G401 (cell line): ENCODE data around the gene MMEL1. TPM values are rescaled to one million over a fixed set of nuclear protein-coding genes. Genes with fewer than 3 reads are reported as not detected.

ENCODE experiments used
- DNase-seq: peaks from one replicate; pipeline ENCODE4 v3.0.0-alpha.2; 2015; ENCODE audit warnings: low spot score
- in situ Hi-C: cut with HindIII; loops from 2 replicates; pipeline ENCODE4 v1.10.0; 2016; ENCODE audit warnings: low sequenced_read_pairs, mixed read lengths
- total RNA-seq: library from RNA; depleted of rRNA; stranded (reverse); fragments of >200 nt; shearing (Covaris generic); gene quantifications from 2 replicates; pipeline ENCODE4 v1.2.3, GENCODE V29; 2014

The MMEL1 gene
- total RNA-seq, 1 experiment from 2014 or later: 0.47 TPM

DNA sequence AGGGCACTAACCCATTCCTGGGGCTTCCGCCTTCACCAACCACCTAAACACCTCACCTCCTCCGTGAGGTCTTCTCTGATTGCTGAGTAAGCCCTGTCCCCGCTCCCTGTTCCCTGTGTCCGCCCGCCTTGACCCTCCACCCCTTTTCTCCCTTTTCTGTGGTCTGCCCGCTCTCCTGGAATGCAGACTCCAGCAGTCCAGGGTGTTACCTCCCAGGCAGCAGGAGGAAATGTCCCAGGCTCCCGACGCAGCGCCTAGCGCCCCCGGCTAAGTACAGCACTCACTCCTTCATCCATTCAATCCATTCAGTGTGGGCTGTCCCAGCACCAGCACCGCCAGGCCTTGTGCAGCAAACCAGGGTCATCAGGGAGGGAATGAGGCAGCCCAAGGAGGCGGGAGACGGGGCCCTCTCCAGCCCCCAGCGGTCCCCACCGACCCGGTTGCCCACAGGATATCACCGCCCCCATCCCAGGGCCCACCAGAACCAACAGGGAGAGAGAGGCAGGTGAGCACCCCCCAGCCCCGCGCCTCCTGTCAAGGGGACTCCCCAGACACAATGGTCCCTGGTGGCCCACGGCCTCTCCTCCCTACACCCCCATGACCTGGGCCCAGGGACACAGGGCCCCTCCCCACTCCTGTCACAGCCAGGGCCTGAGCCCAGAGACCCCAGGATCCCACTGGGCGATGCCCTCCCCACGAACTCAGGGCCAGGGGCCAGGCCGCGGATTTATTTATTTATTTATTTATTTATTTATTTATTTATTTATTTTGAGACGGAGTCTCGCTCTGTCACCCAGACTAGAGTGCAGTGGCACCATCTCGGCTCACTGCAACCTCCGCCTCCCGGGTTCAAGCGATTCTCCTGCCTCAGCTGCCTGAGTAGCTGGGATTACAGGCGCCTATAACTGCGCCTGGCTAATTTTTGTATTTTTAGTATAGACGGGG, 66.4 kb downstream of the MMEL1 start:
- no peak for DNase-seq
- in situ Hi-C loops: no loop called here

DNA sequence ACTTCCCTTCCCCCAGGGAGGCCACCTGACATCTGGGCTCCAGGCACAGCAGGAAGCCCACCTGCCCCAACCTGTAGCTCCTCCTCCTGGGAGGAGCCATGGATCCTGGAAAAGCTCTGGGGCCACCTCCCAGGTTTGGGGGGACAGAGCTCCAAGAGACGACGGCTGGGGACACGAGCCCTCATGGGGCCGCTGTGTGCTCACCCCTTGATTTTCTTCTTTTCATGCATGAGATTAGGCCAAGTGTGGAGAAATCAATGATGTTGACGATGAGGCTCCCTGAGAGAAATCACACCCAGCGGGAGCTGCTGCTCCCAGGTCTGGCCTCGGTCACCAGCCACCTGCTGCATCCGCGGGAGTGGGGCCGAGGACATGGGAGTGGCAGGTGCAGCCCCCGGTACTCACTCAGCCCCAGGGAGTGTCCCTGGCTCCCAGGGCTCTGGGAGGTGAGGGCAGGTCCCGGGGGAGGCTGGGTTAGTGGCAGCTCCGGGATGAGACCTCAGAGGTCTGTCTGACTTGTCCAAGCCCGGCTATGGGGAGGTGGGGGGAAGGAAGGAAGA, 67.9 kb downstream of the MMEL1 start:
- DNase-seq: no peak
- in situ Hi-C loops: no loop called here

DNA sequence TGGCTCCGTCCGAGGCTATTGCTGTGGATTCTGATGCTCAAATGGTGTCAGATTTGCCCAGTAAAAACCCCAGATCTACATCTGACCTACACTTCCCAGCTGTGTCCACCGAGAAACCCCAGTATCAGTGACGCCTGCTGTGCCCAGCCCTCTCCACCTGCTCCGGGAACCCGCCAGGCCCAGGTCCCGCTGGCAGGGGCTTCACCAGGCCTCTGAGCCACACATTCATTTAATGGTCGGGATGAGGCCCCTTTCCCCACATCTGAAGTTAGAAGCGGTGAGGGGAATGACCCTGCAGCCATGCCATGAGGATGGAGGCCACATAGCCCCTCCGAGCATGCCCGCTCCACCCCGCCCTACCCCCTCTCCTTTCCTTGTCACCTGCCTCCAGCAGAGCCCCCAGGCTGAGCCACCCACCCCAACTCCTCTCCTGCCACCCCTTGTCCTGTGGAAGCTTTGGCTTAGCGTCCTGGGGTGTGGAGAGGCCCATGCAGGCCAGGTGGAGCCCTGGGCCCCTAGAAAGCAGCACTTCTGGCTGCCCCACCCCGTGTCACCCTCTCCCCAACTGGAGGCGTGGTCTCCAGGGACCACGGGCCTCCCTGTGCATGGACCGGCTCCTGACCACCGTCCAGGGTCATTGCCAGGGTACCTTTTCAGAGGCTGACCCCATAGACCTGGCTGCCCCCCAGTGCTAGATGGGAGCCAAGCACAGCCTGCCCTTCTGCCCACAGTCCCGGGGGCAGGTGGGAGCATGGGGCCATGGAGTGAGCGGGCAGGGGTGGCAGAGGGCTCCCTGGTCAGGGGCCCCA, 68.6 kb downstream of the MMEL1 start:
- in situ Hi-C loops: no loop called here
- no peak for DNase-seq

DNA sequence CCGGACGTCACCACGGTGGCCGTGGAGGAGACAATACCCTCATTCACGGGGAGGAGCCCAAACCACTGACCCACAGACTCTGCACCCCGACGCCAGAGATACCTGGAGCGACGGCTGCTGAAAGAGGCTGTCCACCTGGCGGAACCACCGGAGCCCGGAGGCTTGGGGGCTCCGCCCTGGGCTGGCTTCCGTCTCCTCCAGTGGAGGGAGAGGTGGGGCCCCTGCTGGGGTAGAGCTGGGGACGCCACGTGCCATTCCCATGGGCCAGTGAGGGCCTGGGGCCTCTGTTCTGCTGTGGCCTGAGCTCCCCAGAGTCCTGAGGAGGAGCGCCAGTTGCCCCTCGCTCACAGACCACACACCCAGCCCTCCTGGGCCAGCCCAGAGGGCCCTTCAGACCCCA, 69.6 kb downstream of the MMEL1 start:
- in situ Hi-C loops: no loop called here
- no peak for DNase-seq

DNA sequence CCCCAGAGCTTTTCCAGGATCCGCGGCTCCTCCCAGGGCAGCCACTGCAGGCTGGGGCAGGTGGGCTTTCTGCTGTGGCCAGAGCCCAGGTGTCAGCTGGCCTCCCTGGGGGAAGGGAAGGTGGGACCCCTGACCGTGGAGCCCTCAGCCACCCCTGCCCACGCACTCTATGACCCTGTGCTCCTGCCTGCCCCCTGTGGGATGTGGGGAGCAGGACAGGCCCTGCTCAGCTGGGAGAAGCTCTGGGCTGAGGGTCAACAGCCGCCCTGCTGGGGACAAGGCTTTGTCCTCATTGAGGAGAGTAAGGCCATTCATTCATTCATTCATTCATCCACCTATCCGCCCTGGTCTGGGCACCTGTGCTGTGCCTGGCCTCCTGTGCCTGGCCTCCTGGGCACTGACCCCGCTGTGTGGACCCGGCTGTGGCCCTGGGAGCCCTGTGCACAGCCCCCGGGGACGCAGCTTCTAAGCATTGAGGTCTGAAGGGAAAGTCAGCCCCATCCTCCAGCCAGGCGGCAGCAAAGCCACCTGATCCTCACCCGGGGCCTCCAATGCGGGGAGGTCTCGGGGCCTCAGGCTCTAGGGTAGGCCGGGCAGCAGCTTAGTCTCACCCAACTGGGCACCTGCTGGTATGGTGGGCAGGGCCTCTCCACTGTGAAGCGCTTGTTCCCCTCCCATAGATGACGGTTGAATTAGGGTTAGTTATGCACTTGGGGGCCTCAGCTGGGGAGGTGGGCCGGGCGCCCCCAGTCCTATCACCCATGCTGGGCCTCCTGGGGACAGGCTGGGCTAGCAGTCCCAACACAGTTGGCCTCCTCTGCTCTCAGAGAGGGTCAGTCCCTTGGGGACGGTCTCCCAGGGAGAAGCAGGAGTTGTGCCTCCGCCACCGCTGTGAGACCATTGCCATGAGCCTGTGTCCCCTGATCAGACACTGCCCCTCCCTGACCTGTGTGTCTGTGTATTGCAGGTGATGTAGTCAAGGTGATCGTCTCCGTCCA, 70.6 kb downstream of the MMEL1 start:
- DNase-seq: no peak
- in situ Hi-C loops: no loop called here

DNA sequence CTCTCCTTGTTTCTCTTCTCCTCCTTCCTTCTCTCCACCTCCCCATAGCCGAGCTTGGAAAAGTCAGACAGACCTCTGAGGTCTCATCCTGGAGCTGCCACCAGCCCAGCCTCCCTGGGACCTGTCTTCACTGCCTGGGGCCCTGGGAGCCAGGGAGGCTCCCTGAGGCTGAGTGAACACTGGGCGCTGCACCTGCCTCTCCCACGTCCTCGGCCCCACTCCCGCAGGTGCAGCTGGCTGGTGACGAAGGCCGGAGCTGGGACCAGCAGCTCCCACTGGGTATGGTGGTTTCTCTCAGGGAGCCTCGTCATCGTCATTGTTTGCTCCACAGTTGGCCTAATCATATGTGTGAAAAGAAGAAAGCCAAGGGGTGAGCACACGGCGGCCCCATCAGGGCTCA, 71.4 kb downstream of the MMEL1 start:
- in situ Hi-C loops: no loop called here
- no peak for DNase-seq

DNA sequence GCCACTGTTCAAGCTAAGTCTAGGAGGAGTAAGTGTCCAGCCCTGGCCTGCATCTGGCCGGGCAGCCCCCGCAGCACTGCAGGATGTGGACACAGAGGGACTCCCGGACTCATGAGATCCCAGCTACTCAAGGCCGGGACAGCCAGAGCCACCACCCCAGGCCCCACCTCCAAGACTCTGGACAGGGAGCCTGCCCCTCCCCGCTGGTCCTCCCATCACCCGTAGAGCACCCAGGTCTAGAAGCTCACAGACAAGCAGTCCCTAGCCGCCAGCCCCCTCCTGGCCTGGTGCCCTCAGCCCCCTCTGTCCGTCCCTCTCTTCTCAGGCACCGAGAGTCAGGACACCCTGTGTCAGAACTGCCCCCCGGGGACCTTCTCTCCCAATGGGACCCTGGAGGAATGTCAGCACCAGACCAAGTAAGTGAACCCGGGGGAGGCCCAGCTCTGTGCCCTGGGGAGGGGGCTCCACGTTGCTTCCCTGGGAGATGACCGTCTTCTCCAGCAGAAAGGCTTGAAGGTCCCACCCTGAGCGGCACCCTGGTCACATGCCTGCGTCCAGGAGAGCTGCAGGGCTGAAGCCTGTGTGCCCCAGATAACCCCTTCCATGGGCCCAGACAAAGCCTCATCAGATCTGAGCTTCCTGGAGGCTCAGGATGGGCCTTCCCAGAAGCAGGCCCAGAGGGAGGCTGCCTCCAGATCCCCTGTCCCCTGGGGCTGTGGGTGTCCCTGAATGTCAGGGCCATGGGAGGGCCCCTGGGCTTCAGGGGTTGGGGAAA, 72.3 kb downstream of the MMEL1 start:
- in situ Hi-C loops: no loop called here

DNA sequence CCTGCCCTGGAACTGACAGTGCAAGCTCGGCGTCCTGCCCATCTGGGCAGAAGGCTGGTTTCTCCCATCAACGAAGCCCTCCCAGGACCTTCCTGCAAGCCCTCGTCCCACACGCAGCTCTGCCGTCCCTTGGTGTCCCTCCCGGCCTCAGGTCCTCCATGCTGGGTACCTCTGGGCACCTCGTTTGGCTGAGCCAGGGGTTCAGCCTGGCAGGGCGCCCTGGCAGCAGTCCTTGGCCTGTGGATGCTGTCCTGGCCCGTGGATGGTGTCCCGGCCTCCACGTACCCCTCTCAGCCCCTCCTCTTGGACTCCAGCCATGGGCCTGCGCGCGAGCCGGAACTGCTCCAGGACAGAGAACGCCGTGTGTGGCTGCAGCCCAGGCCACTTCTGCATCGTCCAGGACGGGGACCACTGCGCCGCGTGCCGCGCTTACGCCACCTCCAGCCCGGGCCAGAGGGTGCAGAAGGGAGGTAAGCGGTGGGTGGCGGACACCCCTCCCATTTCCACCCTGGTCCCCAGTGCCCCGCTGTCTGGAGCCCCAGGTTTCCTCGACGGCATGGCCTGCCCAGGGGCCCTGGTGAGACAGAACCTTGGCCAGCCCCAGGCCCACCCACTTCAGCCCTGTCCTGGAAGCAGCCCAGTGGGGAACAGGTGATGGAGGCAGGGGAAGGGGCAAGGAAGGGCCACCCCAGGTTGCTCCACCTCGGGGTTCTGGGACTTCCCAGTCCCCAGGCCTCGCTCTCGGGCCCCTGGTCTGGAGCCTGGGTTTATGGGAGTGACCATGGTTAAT, 73.1 kb downstream of the MMEL1 start:
- in situ Hi-C loops: no loop called here
- no peak for DNase-seq

More for the DNA sequence above, 72.3 kb downstream of the MMEL1 start:
- no peak for DNase-seq

DNA sequence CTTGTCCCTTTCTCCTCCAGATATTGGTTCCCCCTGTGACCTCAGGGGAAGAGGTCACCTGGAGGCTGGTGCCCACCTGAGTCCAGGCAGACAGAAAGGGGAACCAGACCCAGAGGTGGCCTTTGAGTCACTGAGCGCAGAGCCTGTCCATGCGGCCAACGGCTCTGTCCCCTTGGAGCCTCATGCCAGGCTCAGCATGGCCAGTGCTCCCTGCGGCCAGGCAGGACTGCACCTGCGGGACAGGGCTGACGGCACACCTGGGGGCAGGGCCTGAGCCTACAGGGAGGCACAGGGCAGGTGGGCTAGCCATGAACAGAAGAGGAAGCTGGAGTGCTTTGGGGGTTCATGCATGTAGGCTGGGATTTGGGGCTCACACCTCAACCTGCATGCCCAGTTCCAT, 74.0 kb downstream of the MMEL1 start:
- in situ Hi-C loops: no loop called here
- no peak for DNase-seq

DNA sequence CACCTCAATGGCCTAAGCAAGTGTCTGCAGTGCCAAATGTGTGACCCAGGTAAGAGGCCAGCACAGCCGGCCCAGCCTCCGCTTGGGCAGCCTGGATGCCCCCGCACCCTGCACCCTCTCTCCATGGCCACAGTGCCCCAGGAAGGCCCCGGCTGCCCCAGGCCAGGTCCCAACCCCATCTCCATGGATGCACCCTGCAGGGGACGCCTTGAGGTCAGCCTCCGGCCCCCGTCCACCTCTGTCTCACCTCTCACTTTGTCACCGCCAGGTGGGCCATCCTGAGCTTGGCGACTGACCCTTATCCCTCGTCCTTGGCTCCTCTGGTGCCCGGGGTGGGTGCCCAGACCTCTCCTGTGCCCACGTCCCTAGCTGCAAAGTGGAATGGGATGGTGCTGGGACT, 74.4 kb downstream of the MMEL1 start:
- DNase-seq: no peak
- in situ Hi-C loops: no loop called here

DNA sequence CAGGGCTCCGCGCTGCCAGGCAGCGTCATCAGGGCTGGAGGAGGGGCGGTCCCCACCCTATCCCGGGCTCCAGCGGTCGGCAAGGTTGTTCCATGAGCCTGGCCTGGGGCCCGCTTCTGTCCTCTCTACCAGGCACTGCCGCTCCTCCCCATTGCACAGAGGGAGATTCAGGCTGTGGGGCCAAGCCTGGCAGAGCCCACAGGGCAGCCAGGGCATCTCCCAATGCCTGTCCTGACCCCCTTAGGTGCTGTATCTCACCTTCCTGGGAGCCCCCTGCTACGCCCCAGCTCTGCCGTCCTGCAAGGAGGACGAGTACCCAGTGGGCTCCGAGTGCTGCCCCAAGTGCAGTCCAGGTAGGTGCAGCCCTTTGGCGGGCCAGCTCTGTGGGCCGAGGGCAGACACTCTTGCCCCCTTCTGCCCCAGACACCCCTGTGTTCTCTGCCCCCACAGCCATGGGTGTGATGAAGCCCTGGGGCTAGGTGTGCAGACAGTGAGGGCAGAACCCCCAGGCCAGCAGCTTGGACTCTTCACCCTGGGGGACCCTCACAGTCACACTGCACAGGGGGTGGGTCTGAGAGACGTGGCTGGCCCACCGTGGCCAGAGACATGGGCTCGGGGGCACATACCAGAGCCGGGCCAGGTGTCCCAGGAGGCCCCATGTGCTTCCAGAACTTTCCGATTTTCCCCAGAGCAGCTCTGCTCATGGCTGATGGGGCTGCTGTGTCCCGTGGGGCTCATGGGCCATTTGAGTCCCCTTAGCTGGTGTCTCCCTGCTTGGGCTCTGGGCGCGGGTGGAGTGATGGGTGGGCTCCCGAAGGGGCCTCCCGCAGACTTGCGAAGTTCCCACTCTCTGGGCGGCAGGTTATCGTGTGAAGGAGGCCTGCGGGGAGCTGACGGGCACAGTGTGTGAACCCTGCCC, 75.1 kb downstream of the MMEL1 start:
- in situ Hi-C loops: no loop called here
- no peak for DNase-seq

DNA sequence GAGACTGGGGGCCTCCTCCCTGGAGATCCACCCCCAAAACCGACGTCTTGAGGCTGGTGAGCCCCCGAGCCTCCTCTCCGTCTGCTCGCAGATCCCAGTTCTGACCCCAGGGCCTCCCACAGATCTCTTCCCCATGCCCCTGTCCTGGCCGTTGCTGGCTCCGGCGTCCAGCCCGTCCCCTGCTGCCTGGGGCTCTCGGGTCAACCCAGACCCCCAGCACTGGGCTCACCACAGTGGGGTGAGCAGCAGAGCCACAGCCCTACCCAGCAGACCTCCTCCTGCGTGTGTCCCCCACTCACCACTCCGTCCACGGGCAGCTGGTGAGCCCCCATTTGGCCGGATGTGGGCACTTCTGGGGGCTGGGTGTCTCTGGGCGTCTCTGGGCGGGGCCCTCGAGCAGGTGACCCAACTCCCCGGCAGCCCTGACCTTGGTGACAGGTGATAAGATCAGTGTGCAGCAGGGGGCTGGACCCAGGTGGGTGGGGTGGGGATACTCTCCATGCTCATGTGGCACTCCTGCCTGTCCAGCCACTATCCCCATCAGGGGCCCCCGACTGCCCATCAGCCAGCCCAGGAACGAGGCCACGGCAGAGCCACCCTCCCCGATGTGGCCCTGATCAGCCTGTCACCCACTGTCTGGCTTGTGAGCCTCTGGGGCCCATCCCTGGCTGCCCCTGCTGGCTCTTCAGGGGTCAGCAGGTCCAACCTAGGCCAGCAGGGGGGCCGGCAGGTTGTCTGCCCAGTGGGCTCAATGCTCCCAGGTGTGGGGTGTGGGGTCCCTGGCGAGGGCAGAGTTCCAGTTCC, 75.9 kb downstream of the MMEL1 start:
- in situ Hi-C loops: no loop called here
- DNase-seq: no peak

DNA sequence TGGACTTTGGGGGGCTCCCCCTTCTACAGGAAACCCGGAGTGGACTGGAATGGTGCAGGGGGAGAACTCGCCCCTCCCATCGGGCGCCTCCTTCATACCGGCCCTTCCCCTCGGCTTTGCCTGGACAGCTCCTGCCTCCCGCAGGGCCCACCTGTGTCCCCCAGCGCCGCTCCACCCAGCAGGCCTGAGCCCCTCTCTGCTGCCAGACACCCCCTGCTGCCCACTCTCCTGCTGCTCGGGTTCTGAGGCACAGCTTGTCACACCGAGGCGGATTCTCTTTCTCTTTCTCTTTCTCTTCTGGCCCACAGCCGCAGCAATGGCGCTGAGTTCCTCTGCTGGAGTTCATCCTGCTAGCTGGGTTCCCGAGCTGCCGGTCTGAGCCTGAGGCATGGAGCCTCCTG, 76.5 kb downstream of the MMEL1 start, which contains the start of gene TNFRSF14:
Gene TNFRSF14 (plus strand): TSS at position 95 of the 401 bp plus-strand sequence. CDS start 294 bp downstream, at position 389.
- in situ Hi-C loops: no loop called here
- no peak for DNase-seq

DNA sequence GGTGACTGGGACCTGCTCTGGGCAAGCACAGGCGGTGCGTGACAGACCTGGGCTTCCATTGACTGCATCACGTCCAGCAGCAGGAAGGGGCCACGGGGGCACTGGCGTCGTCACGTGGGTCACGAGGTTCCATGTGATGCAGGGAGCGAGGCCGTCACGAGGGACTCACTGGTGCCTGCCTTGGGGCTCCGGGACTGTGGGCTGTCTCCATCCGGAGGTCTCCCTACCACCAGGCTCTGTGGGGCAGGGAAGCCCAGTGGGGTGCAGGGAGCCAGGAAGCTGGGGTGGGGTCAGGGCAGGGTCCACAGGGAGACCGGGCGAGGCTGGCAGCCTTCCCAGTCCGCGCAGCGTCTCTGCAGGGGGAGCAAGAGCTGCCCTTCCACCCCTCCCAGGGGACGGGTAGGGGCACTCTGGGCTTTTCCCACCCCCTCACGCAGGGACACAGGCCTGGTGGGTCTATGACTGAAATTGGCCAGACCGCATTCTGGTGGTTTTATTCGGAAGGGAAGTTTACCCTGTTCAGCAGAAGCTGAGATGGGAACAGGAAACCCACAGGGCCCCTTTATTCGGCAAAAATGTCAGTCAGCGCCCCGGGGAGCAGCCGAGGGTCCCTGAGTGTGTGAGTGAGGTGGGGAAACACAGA, 77.1 kb downstream of the MMEL1 start:
- in situ Hi-C loops: no loop called here

More for the DNA sequence above, 77.1 kb downstream of the MMEL1 start:
- no peak for DNase-seq
